ENCODE data around the gene WNT9A. TPM values are rescaled to one million over a fixed set of nuclear protein-coding genes. Genes with fewer than 3 reads are reported as not detected.

WNT9A gene
- total and polyA plus RNA-seq, 4 donors, result 2.6 to 8.6 (median 4.9) TPM

- Histone ChIP-seq H3K9me3 (ENCODE audit: control insufficient read depth in 4 of 4, insufficient read depth in 3 of 4, low read length in 3 of 4) (peaks cover 0 to 2% (median 0%) of the 10 kb centered on the region in 4 donors), H3K27me3 (ENCODE audit: control insufficient read depth in 3 of 3, insufficient read depth in 3 of 3, low read length in 2 of 3) (no peaks in the 10 kb centered on the region), H3K36me3 (ENCODE audit: control insufficient read depth in 4 of 4, insufficient read depth in 4 of 4, low read length in 4 of 4) (no peaks in the 10 kb centered on the region), H3K4me3 (no peak overlapping the region), H3K9ac (ENCODE audit: insufficient read depth in 1 of 2, low read length in 2 of 2) (peak overlapping the region; percentile 38 to 46), H3K27ac (ENCODE audit: low read depth in 1 of 2, low read length in 1 of 2) (peak overlapping the region in 1 of 2 donors; percentile 46), H3K4me1 (ENCODE audit: control insufficient read depth in 5 of 5, insufficient read depth in 5 of 5, low read length in 5 of 5) (peaks cover 0 to 12% (median 10%) of the 10 kb centered on the region in 5 donors)
- 2 to 8% methylated on average over 23 to 30 of the region's 30 CpGs for WGBS, 2 donors
- peak; percentile 95 to 96 (median 95) for DNase-seq
- ATAC-seq (ENCODE audit: insufficient read depth, low FRiP score), result no peak
- no peak for TF ChIP-seq CTCF (IDR thresholded peaks at IDR 0.05; ENCODE audit: control extremely low read depth, extremely low read depth)
Observed at GRCh38 chr1:227886993-227887696, 60.6 kb downstream of the WNT9A start.

GRCh38 chr1:227886503-227886961 lies 61.2 kb downstream of the WNT9A start:
- no peak for TF ChIP-seq CTCF (IDR thresholded peaks at IDR 0.05; ENCODE audit: control extremely low read depth, extremely low read depth)
- ATAC-seq (ENCODE audit: insufficient read depth, low FRiP score) (no peak), DNase-seq (peak; percentile 61 to 72 (median 72))
- no peaks in the 10 kb centered on the region for H3K36me3 ChIP-seq (ENCODE audit: control insufficient read depth in 4 of 4, insufficient read depth in 4 of 4, low read length in 4 of 4)
- 21 to 22% methylated on average over 18 of the region's 18 CpGs for WGBS, 2 donors
- peak overlapping the region in 1 of 2 donors; percentile 38 for H3K9ac ChIP-seq (ENCODE audit: insufficient read depth in 1 of 2, low read length in 2 of 2)
- no peak overlapping the region for H3K4me3 ChIP-seq
- no peak overlapping the region for H3K27ac ChIP-seq (ENCODE audit: low read depth in 1 of 2, low read length in 1 of 2)
- peaks cover 0 to 2% (median 0%) of the 10 kb centered on the region in 4 donors for H3K9me3 ChIP-seq (ENCODE audit: control insufficient read depth in 4 of 4, insufficient read depth in 3 of 4, low read length in 3 of 4)
- peaks cover 0 to 12% (median 10%) of the 10 kb centered on the region in 5 donors for H3K4me1 ChIP-seq (ENCODE audit: control insufficient read depth in 5 of 5, insufficient read depth in 5 of 5, low read length in 5 of 5)
- no peaks in the 10 kb centered on the region for H3K27me3 ChIP-seq (ENCODE audit: control insufficient read depth in 3 of 3, insufficient read depth in 3 of 3, low read length in 2 of 3)

GRCh38 chr1:227885648-227886502 lies 61.9 kb downstream of the WNT9A start:
- TF ChIP-seq CTCF (IDR thresholded peaks at IDR 0.05; ENCODE audit: control extremely low read depth, extremely low read depth), result no peak
- no peaks in the 10 kb centered on the region for H3K27me3 ChIP-seq (ENCODE audit: control insufficient read depth in 3 of 3, insufficient read depth in 3 of 3, low read length in 2 of 3)
- no peak overlapping the region for H3K9ac ChIP-seq (ENCODE audit: insufficient read depth in 1 of 2, low read length in 2 of 2)
- peaks cover 0 to 12% (median 10%) of the 10 kb centered on the region in 5 donors for H3K4me1 ChIP-seq (ENCODE audit: control insufficient read depth in 5 of 5, insufficient read depth in 5 of 5, low read length in 5 of 5)
- H3K4me3 ChIP-seq, result no peak overlapping the region
- peak overlapping the region in 1 of 2 donors; percentile 47 for H3K27ac ChIP-seq (ENCODE audit: low read depth in 1 of 2, low read length in 1 of 2)
- 58 to 62% methylated on average over 14 of the region's 14 CpGs for WGBS, 2 donors
- H3K9me3 ChIP-seq (ENCODE audit: control insufficient read depth in 4 of 4, insufficient read depth in 3 of 4, low read length in 3 of 4), result peaks cover 0 to 2% (median 0%) of the 10 kb centered on the region in 4 donors
- DNase-seq (peak; percentile 26 to 53 (median 28)), ATAC-seq (ENCODE audit: insufficient read depth, low FRiP score) (no peak)
- H3K36me3 ChIP-seq (ENCODE audit: control insufficient read depth in 4 of 4, insufficient read depth in 4 of 4, low read length in 4 of 4), result no peaks in the 10 kb centered on the region

Data from lung (tissue), 12 donors.